GM12874 (cell line): ENCODE results near the gene OLFML2A.

Source experiments
- CTCF ChIP-seq: IDR thresholded peaks from 2 replicates; pipeline ENCODE4 v1.5.1; 2011; ENCODE audit warnings: low read depth, mild to moderate bottlenecking, control low read depth, low read length, moderate library complexity; ENCODE audit not compliant: insufficient read depth

Gene OLFML2A

GRCh38 chr9:124814164-124814535 lies 37.2 kb downstream of the OLFML2A start:
- no peak for TF ChIP-seq CTCF

- no peak for TF ChIP-seq CTCF
Observed at GRCh38 chr9:124815601-124816000, 38.7 kb downstream of the OLFML2A start.

- no peak for TF ChIP-seq CTCF
Observed at GRCh38 chr9:124818431-124819281, 41.7 kb downstream of the OLFML2A start.

- TF ChIP-seq CTCF, result no peak
Observed at GRCh38 chr9:124820698-124821623, 44.0 kb downstream of the OLFML2A start.

GRCh38 chr9:124828489-124829333 lies 51.8 kb downstream of the OLFML2A start:
- TF ChIP-seq CTCF, result no peak

GRCh38 chr9:124829334-124829669 lies 52.4 kb downstream of the OLFML2A start:
- TF ChIP-seq CTCF, result no peak

- no peak for TF ChIP-seq CTCF
Observed at GRCh38 chr9:124830593-124830992, 53.7 kb downstream of the OLFML2A start.
